Spleen (tissue), 11 donors: Measurements from ENCODE around the gene NOTCH1. TPM values are rescaled to one million over a fixed set of nuclear protein-coding genes. Genes with fewer than 3 reads are reported as not detected.

Source experiments
- DNase-seq: peaks from one replicate; pipeline ENCODE4 v3.0.0-alpha.2; 2020
- H3K27ac ChIP-seq, 8 donors: fragments of 200-600 bp; sonication (generic) in 7 of 8; 1 replicate in 4 of 8; 2 replicates in 4 of 8; pipeline versions ENCODE4 v1.5.0 to v1.8.0; 2016 to 2021; ENCODE audit warnings: inconsistent platforms in 4 of 8, mild to moderate bottlenecking in 4 of 8, moderate library complexity in 1 of 8
- H3K27me3 ChIP-seq, 7 donors: fragments of 200-600 bp; sonication (generic) in 6 of 7; replicated peaks in 1 of 7; 1 replicate in 4 of 7; 2 replicates in 3 of 7; pipeline versions ENCODE4 v1.5.0 to v1.8.0; 2016 to 2021; ENCODE audit warnings: inconsistent platforms in 3 of 7, mild to moderate bottlenecking in 1 of 7
- H3K36me3 ChIP-seq, 6 donors: fragments of 200-600 bp; sonication (generic) in 5 of 6; 1 replicate in 4 of 6; 2 replicates in 2 of 6; pipeline versions ENCODE4 v1.5.0 to v1.8.0; 2016 to 2021; ENCODE audit warnings: inconsistent platforms in 2 of 6
- H3K4me1 ChIP-seq, 6 donors: fragments of 200-600 bp; sonication (generic) in 5 of 6; 1 replicate in 3 of 6; 2 replicates in 3 of 6; pipeline versions ENCODE4 v1.5.0 to v1.8.0; 2016 to 2021; ENCODE audit warnings: inconsistent platforms in 3 of 6
- H3K4me3 ChIP-seq, 8 donors: fragments of 200-600 bp; sonication (generic) in 7 of 8; 1 replicate in 4 of 8; 2 replicates in 4 of 8; pipeline versions ENCODE4 v1.5.0 to v1.8.0; 2016 to 2021; ENCODE audit warnings: inconsistent platforms in 4 of 8, mild to moderate bottlenecking in 4 of 8, moderate library complexity in 2 of 8
- H3K9me3 ChIP-seq, 8 donors: fragments of 200-600 bp; sonication (generic) in 7 of 8; 1 replicate in 4 of 8; 2 replicates in 4 of 8; pipeline versions ENCODE4 v1.5.0 to v1.8.0; 2016 to 2021; ENCODE audit warnings: inconsistent platforms in 4 of 8
- POLR2A ChIP-seq, 3 donors: fragments of 450-650 bp; IDR thresholded peaks; one replicate each; pipeline ENCODE4 v1.5.1; 2017; ENCODE audit warnings: antibody characterized with exemption in 3 of 3, mild to moderate bottlenecking in 1 of 3
- POLR2AphosphoS5 ChIP-seq, 3 donors: sonication (generic); formaldehyde crosslinking; IDR thresholded peaks; one replicate each; pipeline ENCODE4 v1.5.1; 2017; ENCODE audit warnings: antibody characterized with exemption in 3 of 3
- WGBS, 5 donors: extraction: QIAGEN DNeasy Blood & Tissue Kit in 3 of 5; methylation state at CpG; one replicate each; pipeline versions ENCODE4 v1.1.5 to v1.1.7; 2013 to 2018; 5-methylcytosine and 5-hydroxymethylcytosine counted together
- intact Hi-C: fragments of 100-400 bp; cut with DNase I; formaldehyde crosslinking; loops from one replicate; pipeline ENCODE4 v1.15.0; 2023; ENCODE audit warnings: low total_unique reads
- polyA plus RNA-seq, 3 donors: library from polyadenylated mRNA; stranded (reverse); fragments of 200-250 nt; gene quantifications; one replicate each; pipeline ENCODE4 v1.2.1, GENCODE V29; 2013
- total RNA-seq, 7 donors: library from RNA; depleted of rRNA in 3 of 7; stranded (reverse); fragments of >200 nt in 3 of 7; fragmentation: NEBNext Ultra II Directional in 4 of 7; extraction: Animal tissue kit (Norgen Biotek cat#: 25700) in 4 of 7; gene quantifications; one replicate each; pipeline versions ENCODE4 v1.1.0 to v1.2.1, GENCODE V29; 2016 to 2021
- TF ChIP-seq, protein P1 (sequence below), 11 experiments: fragments of 200-600 bp in 7 of 11; fragments of 450-650 bp in 4 of 11; sonication (generic) in 4 of 11; IDR thresholded peaks in 8 of 11; conservative IDR thresholded peaks in 3 of 11; 1 replicate in 7 of 11; 2 replicates in 4 of 11; pipeline versions ENCODE4 v1.4.0 to v1.8.0; 2016 to 2021; ENCODE audit warnings: antibody characterized with exemption in 11 of 11, inconsistent platforms in 4 of 11, mild to moderate bottlenecking in 1 of 11
- donor health status: healthy with polysubstance abuse.
- donor health status: DM: no; HTN: no; CAD: no; lungs with moderate emphysema.
- donor health status: DM: no; HTN: no; CAD: no.
- donor health status: Bipolar disorder and iron deficiency.
- donor health status: healthy.
- donor health status: DM: no; HTN: no; CAD: no.
- donor health status: DM: yes; HTN: yes; CAD: no.

NOTCH1 gene
- total and polyA plus RNA-seq, 10 donors: 4.9 to 140 (median 93.9) TPM

DNA sequence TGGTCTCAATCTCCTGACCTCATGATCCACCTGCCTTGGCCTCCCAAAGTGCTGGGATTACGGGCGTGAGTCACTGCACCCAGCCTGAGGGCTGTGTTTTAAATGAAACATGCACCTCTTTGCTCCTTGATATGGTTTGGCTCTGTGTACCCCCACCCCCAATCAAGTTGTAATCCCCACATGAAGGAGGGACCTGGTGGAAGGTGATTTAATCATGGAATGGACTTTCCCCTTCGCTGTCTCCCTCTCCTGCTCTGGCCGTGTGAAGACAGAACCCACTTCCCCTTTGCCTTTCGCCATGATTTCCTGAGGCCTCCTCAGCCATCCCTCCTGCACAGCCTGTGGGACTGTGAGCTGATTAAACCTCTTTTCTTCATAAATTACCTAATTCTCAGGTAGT, 12.5 kb upstream of the NOTCH1 start:
- H3K27ac ChIP-seq: peak overlapping the region in 7 of 8 donors; percentile 23 to 89 (median 75)
- H3K9me3 ChIP-seq: peaks cover 0 to 16% (median 9%) of the 10 kb centered on the region in 8 donors
- WGBS, 5 donors: 13 to 51% (median 42%) methylated on average over 3 to 5 of the region's 5 CpGs
- H3K4me1 ChIP-seq: peaks cover 6 to 66% (median 35%) of the 10 kb centered on the region in 6 donors
- H3K36me3 ChIP-seq: no peaks in the 10 kb centered on the region
- TF ChIP-seq POLR2A (IDR thresholded peaks at IDR 0.05): no peak
- intact Hi-C loops: no loop called here
- no peak for DNase-seq
- H3K4me3 ChIP-seq: peak overlapping the region in 1 of 8 donors; percentile 43
- peaks cover 0 to 7% (median 0%) of the 10 kb centered on the region in 7 donors for H3K27me3 ChIP-seq

GRCh38 chr9:136557036-136557435, 11.2 kb upstream of the NOTCH1 start:
- DNase-seq: no peak
- H3K36me3 ChIP-seq: no peaks in the 10 kb centered on the region
- H3K4me1 ChIP-seq: peaks cover 6 to 66% (median 32%) of the 10 kb centered on the region in 6 donors
- TF ChIP-seq POLR2A (IDR thresholded peaks at IDR 0.05) (no peak), POLR2AphosphoS5 (IDR thresholded peaks at IDR 0.05) (no peak)
- TF ChIP-seq, protein P1, sequence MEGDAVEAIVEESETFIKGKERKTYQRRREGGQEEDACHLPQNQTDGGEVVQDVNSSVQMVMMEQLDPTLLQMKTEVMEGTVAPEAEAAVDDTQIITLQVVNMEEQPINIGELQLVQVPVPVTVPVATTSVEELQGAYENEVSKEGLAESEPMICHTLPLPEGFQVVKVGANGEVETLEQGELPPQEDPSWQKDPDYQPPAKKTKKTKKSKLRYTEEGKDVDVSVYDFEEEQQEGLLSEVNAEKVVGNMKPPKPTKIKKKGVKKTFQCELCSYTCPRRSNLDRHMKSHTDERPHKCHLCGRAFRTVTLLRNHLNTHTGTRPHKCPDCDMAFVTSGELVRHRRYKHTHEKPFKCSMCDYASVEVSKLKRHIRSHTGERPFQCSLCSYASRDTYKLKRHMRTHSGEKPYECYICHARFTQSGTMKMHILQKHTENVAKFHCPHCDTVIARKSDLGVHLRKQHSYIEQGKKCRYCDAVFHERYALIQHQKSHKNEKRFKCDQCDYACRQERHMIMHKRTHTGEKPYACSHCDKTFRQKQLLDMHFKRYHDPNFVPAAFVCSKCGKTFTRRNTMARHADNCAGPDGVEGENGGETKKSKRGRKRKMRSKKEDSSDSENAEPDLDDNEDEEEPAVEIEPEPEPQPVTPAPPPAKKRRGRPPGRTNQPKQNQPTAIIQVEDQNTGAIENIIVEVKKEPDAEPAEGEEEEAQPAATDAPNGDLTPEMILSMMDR (IDR thresholded peaks at IDR 0.05 in 8 of 11, conservative IDR thresholded peaks at IDR 0.05 in 3 of 11): no peak
- WGBS, 5 donors: 77 to 96% (median 81%) methylated on average over 8 to 10 of the region's 10 CpGs
- H3K27ac ChIP-seq: peak overlapping the region in 5 of 8 donors; percentile 20 to 89 (median 83)
- H3K9me3 ChIP-seq: peaks cover 0 to 16% (median 9%) of the 10 kb centered on the region in 8 donors
- H3K27me3 ChIP-seq: no peaks in the 10 kb centered on the region
- H3K4me3 ChIP-seq: no peak overlapping the region
- intact Hi-C loops: no loop called here

DNA sequence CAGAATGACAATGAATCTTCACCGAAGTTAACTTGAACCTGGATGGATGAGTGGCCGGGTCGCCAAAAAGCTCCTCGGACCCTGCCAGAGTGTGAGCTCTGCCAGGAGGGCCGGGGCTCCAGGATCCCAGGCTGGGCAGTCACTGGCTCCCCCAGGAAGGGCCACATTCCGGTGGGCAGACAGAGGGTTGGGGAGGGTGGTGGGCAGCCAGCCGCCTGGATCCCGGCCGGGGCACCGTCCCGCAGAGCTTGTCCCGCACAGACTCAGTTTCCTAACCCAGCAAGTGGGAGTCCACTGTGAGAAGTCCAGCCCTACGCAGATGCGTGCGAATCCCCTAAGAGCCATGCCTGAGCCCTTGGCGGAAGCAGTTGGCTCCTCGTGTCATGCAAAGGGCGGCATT, 10.3 kb upstream of the NOTCH1 start:
- 87 to 91% (median 90%) methylated on average over 6 to 18 of the region's 18 CpGs for WGBS, 5 donors
- intact Hi-C loops: no loop called here
- Histone ChIP-seq H3K36me3 (no peaks in the 10 kb centered on the region), H3K4me1 (peaks cover 12 to 68% (median 39%) of the 10 kb centered on the region in 6 donors), H3K9me3 (peaks cover 0 to 16% (median 9%) of the 10 kb centered on the region in 8 donors), H3K27me3 (no peaks in the 10 kb centered on the region), H3K4me3 (no peak overlapping the region), H3K27ac (no peak overlapping the region)
- TF ChIP-seq, protein P1 (IDR thresholded peaks at IDR 0.05 in 8 of 11, conservative IDR thresholded peaks at IDR 0.05 in 3 of 11): no peak
- TF ChIP-seq POLR2A (IDR thresholded peaks at IDR 0.05) (no peak), POLR2AphosphoS5 (IDR thresholded peaks at IDR 0.05) (no peak)
- no peak for DNase-seq

DNA sequence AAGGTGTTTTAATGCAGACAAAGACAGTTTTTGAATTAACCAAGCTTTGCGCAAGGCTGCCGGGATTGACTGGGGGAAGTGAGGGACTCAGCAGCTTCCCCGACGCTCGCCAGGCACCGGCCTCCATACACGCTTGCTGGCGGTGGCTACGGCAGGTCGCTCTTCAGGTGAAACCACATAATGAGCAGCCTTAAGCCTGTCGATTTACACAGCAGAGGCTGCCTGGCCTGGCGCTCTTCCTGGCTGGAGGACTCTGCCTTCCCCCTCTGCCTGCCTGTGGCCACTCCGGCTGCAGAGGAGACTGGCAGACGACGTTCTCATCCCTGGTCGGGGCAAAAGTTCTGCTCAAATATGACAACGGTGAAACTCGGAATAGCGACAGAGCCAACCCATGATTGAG, 9.0 kb upstream of the NOTCH1 start:
- Histone ChIP-seq H3K27me3 (no peaks in the 10 kb centered on the region), H3K27ac (no peak overlapping the region), H3K4me3 (no peak overlapping the region), H3K36me3 (no peaks in the 10 kb centered on the region), H3K9me3 (peaks cover 0 to 11% (median 9%) of the 10 kb centered on the region in 8 donors), H3K4me1 (peaks cover 22 to 68% (median 51%) of the 10 kb centered on the region in 6 donors)
- DNase-seq: no peak
- 76 to 91% (median 90%) methylated on average over 19 of the region's 19 CpGs for whole genome bisulfite sequencing, 5 donors
- intact Hi-C loops: no loop called here
- TF ChIP-seq, protein P1 (IDR thresholded peaks at IDR 0.05 in 8 of 11, conservative IDR thresholded peaks at IDR 0.05 in 3 of 11): no peak
- TF ChIP-seq POLR2A (IDR thresholded peaks at IDR 0.05) (no peak), POLR2AphosphoS5 (IDR thresholded peaks at IDR 0.05) (no peak)
